Posterior cingulate gyrus (tissue), 11 donors: ENCODE data around the gene BBS5.
"Not testable (repeated sequence)": the region's sequence is repeated elsewhere in the genome, so short reads cannot be mapped to it uniquely, and the experiment has no call there.

Source experiments
- DNase-seq, 10 donors: peaks; one replicate each; pipeline versions ENCODE4 v3.0.0 to v3.0.0-alpha.2; 2020 to 2021; ENCODE audit warnings: mixed read lengths in 3 of 10
- intact Hi-C: fragments of 100-400 bp; cut with DNase I; formaldehyde crosslinking; loops from one replicate; pipeline ENCODE4 v1.15.1; 2023

The BBS5 gene

GRCh38 chr2:169539460-169539859 is 60.2 kb downstream of the BBS5 start:
- intact Hi-C loops, DNase-seq: not testable (repeated sequence)

DNA sequence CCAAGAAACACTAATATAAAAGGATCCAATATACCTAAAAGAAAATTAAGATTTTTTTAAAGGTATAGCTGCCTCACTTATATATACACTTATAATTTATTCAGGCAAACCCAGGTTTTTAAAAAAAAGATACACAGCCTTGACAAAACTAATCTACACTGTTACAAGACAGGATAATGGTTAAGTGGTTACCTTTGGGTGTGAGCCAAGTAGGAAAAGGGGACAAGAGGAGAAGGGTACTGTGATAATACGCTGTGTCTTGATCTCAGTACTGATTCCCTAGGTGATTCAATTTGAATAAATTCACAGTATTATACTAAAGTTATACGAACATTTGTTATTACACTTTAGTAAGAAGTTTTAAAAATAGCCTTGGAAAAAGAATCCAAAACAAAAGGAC is 60.9 kb downstream of the BBS5 start:
- intact Hi-C loops = no loop called here
- DNase-seq = no peak

GRCh38 chr2:169542433-169542832 is 63.1 kb downstream of the BBS5 start:
- intact Hi-C loops = no loop called here
- DNase-seq = no peak

DNA sequence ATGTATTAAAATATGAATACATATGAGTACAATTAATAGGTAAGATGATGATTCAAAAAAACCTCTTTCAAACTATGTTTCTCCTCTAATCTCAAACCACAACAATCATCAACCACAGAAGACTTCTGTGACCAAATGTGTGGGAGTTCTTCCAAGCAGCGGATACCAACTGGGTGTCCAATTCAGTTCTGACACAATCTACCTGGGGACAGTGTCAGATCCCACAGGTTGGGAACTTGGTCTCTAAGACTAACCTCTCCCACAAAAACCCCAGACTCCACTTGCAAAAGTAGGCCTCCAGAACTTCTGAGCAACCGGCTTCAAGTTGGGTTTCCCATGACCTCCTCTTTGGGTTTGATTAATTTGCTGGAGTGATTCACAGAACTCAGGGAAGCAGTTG is 67.5 kb downstream of the BBS5 start:
- intact Hi-C loops = no loop called here
- no peak for DNase-seq
